GM08714 (cell line): ENCODE results near the gene DACT3.

ENCODE experiments used
- H3K4me3 ChIP-seq: fragments of 200-500 bp; sonication (Bioruptor generic); 2 replicates; pipeline ENCODE4 v1.5.1; 2014; ENCODE audit warnings: mild to moderate bottlenecking, low read length, inconsistent platforms
- ZNF274 ChIP-seq: IDR thresholded peaks from 2 replicates; pipeline ENCODE4 v1.6.1; 2012; ENCODE audit warnings: mild to moderate bottlenecking, low read depth, low read length

The DACT3 gene

GRCh38 chr19:46616631-46617322 lies 44.2 kb downstream of the DACT3 start:
- TF ChIP-seq ZNF274, result no peak
- no peak overlapping the region for H3K4me3 ChIP-seq

GRCh38 chr19:46615966-46616365 lies 45.0 kb downstream of the DACT3 start:
- H3K4me3 ChIP-seq, result no peak overlapping the region
- no peak for TF ChIP-seq ZNF274

- no peak overlapping the region for H3K4me3 ChIP-seq
These were observed 46.8 kb downstream of the DACT3 start for GRCh38 chr19:46614114-46614722.

DNA sequence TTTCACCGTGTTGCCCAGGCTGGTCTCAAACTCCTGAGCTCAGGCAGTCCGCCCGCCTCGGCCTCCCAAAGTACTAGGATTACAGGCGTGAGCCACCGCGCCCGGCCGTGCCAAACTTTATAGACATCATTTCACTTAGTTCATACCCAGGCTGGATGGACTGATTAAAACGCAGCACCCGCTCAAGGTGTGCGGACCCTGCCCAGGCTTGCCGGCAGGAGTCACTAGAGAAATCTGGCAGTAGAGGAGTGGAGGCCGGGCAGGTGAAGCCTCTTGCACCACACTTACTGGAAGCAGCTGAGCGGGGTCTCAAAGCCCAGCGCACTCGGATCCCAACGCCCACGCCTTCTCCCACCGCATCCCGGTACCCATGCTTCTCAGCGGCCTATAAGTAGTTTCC lies 47.5 kb downstream of the DACT3 start:
- H3K4me3 ChIP-seq, result no peak overlapping the region
- TF ChIP-seq ZNF274, result no peak

More at GRCh38 chr19:46614114-46614722, 46.8 kb downstream of the DACT3 start:
- TF ChIP-seq ZNF274, result no peak

- TF ChIP-seq ZNF274, result no peak
- no peak overlapping the region for H3K4me3 ChIP-seq
These were observed 49.2 kb downstream of the DACT3 start for GRCh38 chr19:46611776-46612175.

DNA sequence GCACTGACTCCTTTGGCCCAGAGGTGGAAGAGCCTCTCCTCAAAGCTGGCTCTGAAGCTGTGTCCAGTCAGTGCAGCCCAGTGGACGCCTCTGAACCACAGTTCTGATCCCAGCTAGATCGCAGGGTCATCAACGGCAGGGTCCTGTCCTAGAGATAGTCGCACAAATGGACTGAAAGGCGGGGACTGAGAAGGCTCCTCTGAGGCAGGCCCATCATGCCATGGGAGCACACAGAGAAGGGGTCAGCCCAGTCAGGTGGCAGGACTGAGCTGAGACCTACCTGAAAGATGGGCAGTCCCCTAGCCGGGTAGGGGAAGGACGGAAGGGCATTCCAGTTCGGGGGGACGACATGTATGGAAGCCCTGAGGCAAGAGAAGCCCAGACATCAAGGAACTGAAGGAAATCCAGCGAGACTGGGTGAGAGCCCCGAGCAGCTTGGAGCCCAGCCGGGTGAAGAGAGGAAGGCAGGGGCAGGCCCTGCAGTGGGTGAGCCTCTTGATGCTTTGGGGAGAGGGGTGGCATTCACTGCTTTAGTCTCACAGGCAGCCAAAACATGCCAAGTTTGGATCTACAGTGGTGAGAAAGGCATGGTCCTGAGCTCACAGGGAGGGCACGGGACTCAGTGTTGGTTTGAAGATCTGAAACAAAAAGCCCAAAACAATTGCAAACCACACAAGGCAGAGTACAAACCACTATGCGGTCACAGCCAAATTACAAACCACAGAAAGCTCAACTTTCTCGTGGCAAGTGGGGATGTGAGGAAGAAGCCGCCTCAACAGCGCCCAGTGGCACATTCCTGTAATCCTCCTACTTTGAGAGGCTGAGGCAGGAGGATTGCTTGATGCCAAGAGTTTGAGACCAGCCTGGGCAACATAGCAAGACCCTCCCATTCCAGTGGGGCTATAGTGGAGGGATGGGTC lies 49.9 kb downstream of the DACT3 start:
- TF ChIP-seq ZNF274, result no peak
- H3K4me3 ChIP-seq, result no peak overlapping the region

GRCh38 chr19:46610413-46610775 lies 50.6 kb downstream of the DACT3 start:
- TF ChIP-seq ZNF274, result no peak
- H3K4me3 ChIP-seq, result no peak overlapping the region

GRCh38 chr19:46609511-46610412 lies 51.2 kb downstream of the DACT3 start:
- TF ChIP-seq ZNF274, result no peak
- no peak overlapping the region for H3K4me3 ChIP-seq

- TF ChIP-seq ZNF274, result no peak
These were observed 52.2 kb downstream of the DACT3 start for GRCh38 chr19:46608581-46609345.

DNA sequence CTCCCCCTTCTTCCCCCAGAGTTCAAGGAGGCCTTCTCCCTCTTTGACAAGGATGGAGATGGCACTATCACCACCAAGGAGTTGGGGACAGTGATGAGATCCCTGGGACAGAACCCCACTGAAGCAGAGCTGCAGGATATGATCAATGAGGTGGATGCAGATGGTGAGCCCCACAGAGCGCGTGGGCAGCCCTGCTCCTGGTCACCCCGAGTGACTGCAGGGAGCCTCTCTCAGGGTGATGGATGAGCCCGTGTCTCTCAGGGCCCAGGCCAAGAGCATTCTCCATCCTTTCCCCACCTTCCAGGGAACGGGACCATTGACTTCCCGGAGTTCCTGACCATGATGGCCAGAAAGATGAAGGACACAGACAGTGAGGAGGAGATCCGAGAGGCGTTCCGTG lies 52.8 kb downstream of the DACT3 start:
- TF ChIP-seq ZNF274, result no peak
- H3K4me3 ChIP-seq, result no peak overlapping the region

More at GRCh38 chr19:46608581-46609345, 52.2 kb downstream of the DACT3 start:
- H3K4me3 ChIP-seq, result no peak overlapping the region

DNA sequence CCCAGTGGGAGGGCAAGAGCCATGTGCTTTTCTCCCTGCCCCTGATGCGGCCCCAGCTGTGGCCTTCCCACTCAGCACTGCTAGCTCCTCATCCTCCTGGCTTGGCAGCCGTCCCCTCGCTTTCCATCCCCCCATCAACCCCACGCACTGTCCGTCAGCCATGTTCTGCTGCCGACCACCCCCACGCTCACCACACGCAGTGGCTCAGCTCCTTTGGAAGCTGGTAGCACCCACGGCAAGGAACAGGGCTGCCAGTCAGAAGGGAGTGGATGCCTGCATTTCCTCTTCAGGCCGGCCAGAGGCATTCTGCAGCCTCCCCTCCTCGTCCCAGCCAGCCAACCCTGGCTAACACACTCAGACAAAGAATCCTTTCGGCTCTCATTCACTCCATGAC lies 53.5 kb downstream of the DACT3 start:
- H3K4me3 ChIP-seq, result no peak overlapping the region
- TF ChIP-seq ZNF274, result no peak

DNA sequence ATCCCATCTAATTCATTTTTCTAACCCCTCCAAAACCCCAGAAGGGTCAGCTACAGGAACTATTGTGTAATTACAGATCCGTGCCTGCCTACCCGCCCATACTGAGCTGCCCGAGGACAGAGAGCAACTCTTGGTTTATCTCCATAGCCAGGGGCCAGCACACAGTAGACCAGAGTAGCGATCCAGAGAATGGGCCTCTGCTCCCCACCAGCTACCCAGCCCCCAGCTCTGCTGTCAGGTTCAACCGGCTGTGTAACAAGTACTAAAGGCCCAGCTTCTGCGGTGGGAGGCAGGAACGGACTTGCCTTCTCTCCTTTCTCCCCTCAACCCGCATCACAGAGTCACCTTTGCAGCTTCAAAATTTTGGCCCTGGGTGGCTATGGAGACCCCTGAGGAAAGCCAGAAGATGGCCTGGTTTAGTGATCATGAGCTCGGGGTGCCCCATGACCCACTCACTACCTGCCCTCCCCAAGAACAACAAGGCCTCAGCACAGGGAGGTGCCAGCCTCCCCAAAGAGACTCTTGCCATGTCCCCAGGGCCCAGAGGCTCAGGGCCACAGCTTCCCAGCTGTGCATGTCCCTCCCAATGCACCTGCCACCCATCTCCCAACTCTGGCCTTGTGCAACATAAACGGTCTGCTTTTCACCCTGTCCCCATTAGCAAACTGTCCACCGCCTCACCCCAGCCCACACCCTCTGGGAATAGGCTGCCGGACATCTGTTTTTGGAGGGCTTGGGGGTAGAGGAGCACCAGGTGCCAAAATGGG lies 54.1 kb downstream of the DACT3 start:
- no peak overlapping the region for H3K4me3 ChIP-seq
- no peak for TF ChIP-seq ZNF274

DNA sequence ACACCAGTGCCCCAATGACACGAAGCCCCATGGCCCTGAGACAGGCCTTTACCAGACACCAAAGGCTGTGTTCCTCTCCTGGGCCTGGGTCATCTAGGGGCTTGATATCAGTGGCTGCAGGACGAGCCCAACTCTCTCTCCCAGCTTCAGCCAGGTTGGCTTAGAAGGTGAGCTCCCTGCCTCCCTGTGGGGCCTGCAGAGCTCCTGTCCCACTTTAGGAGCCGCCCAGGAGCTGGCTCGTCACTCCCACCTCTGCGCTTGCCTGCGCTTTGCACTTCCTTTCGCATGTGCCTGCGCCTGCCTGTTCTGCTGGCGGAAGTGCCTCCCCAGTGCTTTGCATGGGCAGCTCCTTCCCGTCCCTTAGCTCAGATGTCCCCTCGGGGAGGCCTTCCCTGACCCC lies 55.0 kb downstream of the DACT3 start:
- H3K4me3 ChIP-seq, result no peak overlapping the region
- no peak for TF ChIP-seq ZNF274
